H1 (cell line): Measurements from ENCODE around the gene ZBTB25. TPM values are rescaled to one million over a fixed set of nuclear protein-coding genes. Genes with fewer than 3 reads are reported as not detected.

Source experiments
- CTCF ChIA-PET: fragments of 300-600 bp; sonication (Branson Sonifier 250); formaldehyde crosslinking; loops from one replicate; lab custom pipeline; 2021; ENCODE audit not compliant: partially characterized antibody; lab: Charles Lee
- POLR2A ChIA-PET: fragments of 300-600 bp; sonication (Branson Sonifier 250); formaldehyde crosslinking; loops from one replicate; lab custom pipeline; 2021; ENCODE audit warnings: inconsistent platforms; ENCODE audit not compliant: partially characterized antibody; lab: Charles Lee
- DNase-seq, 2 experiments: peaks; one replicate each; pipeline versions ENCODE4 v3.0.0 to v3.0.0-alpha.2; 2010 to 2022; ENCODE audit warnings: low spot score in 2 of 2, low read depth in 1 of 2, mixed read lengths in 1 of 2
- FAIRE-seq: peaks from 2 replicates; lab custom pipeline; 2011; peaks lifted over from hg19 to GRCh38; lab: Jason Lieb, UNC
- H2AFZ ChIP-seq: 2 replicates; pipeline ENCODE4 v1.8.1; 2012; ENCODE audit warnings: low read length, inconsistent platforms
- H2AK5ac ChIP-seq: 2 replicates; pipeline ENCODE4 v1.6.1; 2013; ENCODE audit warnings: low read depth, low read length
- H2BK120ac ChIP-seq: replicated peaks from 2 replicates; pipeline ENCODE3; 2013; ENCODE audit warnings: low read depth, low read length, inconsistent platforms
- H2BK12ac ChIP-seq: 2 replicates; pipeline ENCODE4 v1.6.1; 2013; ENCODE audit warnings: low read depth, low read length
- H2BK15ac ChIP-seq: 2 replicates; pipeline ENCODE4 v1.6.1; 2013; ENCODE audit warnings: low read length
- H2BK20ac ChIP-seq: 2 replicates; pipeline ENCODE4 v1.6.1; 2013; ENCODE audit warnings: low read length
- H2BK5ac ChIP-seq: 2 replicates; pipeline ENCODE4 v1.6.1; 2013; ENCODE audit warnings: low read depth, low read length
- H3K14ac ChIP-seq: 2 replicates; pipeline ENCODE4 v1.6.1; 2013; ENCODE audit warnings: inconsistent platforms; ENCODE audit not compliant: insufficient read length
- H3K18ac ChIP-seq: 2 replicates; pipeline ENCODE4 v1.6.1; 2013; ENCODE audit warnings: low read length; ENCODE audit errors: extremely low read depth
- H3K23ac ChIP-seq: 2 replicates; pipeline ENCODE4 v1.6.1; 2013; ENCODE audit warnings: inconsistent platforms; ENCODE audit not compliant: insufficient read length
- H3K23me2 ChIP-seq: 2 replicates; pipeline ENCODE4 v1.6.1; 2013; ENCODE audit warnings: low read depth, low read length
- H3K27ac ChIP-seq: 2 replicates; pipeline ENCODE4 v1.6.1; 2011; ENCODE audit warnings: low read depth, low read length, inconsistent platforms
- H3K27me3 ChIP-seq, 4 experiments: replicated peaks in 1 of 4; 1 replicate in 1 of 4; 2 replicates in 3 of 4; pipeline versions ENCODE4 v1.6.1 to v1.8.1; 2011 to 2013; ENCODE audit warnings: low read length in 3 of 4, mild to moderate bottlenecking in 3 of 4, inconsistent platforms in 2 of 4, mixed read lengths in 2 of 4, moderate library complexity in 1 of 4; ENCODE audit not compliant: control insufficient read depth in 3 of 4, insufficient read depth in 3 of 4; ENCODE audit errors: extremely low read depth in 1 of 4
- H3K36me3 ChIP-seq, 4 experiments: 2 replicates each; pipeline versions ENCODE4 v1.6.1 to v1.8.1; 2011 to 2013; ENCODE audit warnings: mild to moderate bottlenecking in 4 of 4, low read length in 3 of 4, moderate library complexity in 2 of 4, control low read depth in 1 of 4, inconsistent platforms in 1 of 4; ENCODE audit not compliant: insufficient read depth in 4 of 4, control insufficient read depth in 2 of 4
- H3K4ac ChIP-seq: replicated peaks from 2 replicates; pipeline ENCODE3; 2013; ENCODE audit warnings: low read length, low read depth, mixed read lengths, inconsistent platforms; ENCODE audit not compliant: insufficient read length
- H3K4me1 ChIP-seq, 4 experiments: replicated peaks in 1 of 4; 1 replicate in 1 of 4; 2 replicates in 3 of 4; pipeline versions ENCODE4 v1.6.1 to v1.8.1; 2011 to 2013; ENCODE audit warnings: low read length in 3 of 4, inconsistent platforms in 2 of 4, mixed read lengths in 1 of 4; ENCODE audit not compliant: insufficient read depth in 4 of 4, control insufficient read depth in 3 of 4
- H3K4me2 ChIP-seq, 2 experiments: 2 replicates each; pipeline versions ENCODE4 v1.6.1 to v1.8.1; 2011 to 2013; ENCODE audit warnings: low read depth in 2 of 2, low read length in 2 of 2, control low read depth in 1 of 2, inconsistent platforms in 1 of 2, mild to moderate bottlenecking in 1 of 2; ENCODE audit not compliant: insufficient read depth in 1 of 2
- H3K4me3 ChIP-seq, 4 experiments: fragments of 200-600, 300-600 bp in 1 of 4; sonication (generic), shearing (Covaris generic), sonication (Bioruptor Twin) in 1 of 4; 2 replicates each; pipeline versions ENCODE4 v1.5.1 to v1.8.1; 2011 to 2016; ENCODE audit warnings: low read length in 4 of 4, low read depth in 3 of 4, control low read depth in 2 of 4, inconsistent platforms in 2 of 4, mild to moderate bottlenecking in 2 of 4, mixed read lengths in 1 of 4, moderate library complexity in 1 of 4; ENCODE audit not compliant: insufficient read depth in 2 of 4; ENCODE audit errors: extremely low read depth in 1 of 4
- H3K56ac ChIP-seq: replicated peaks from 2 replicates; pipeline ENCODE3; 2013; ENCODE audit warnings: low read depth, mild to moderate bottlenecking, mixed read lengths, low read length, inconsistent platforms; ENCODE audit not compliant: insufficient read length
- H3K79me1 ChIP-seq: 2 replicates; pipeline ENCODE4 v1.6.1; 2013; ENCODE audit warnings: low read depth, low read length, control low read depth
- H3K79me2 ChIP-seq, 2 experiments: 2 replicates each; pipeline versions ENCODE4 v1.6.1 to v1.8.1; 2012 to 2013; ENCODE audit warnings: low read length in 2 of 2, mild to moderate bottlenecking in 2 of 2, inconsistent platforms in 1 of 2; ENCODE audit not compliant: insufficient read depth in 2 of 2, control insufficient read depth in 1 of 2
- H3K9ac ChIP-seq, 4 experiments: replicated peaks in 1 of 4; 1 replicate in 1 of 4; 2 replicates in 3 of 4; pipeline versions ENCODE4 v1.6.1 to v1.8.1; 2011 to 2013; ENCODE audit warnings: low read depth in 3 of 4, low read length in 3 of 4, control low read depth in 2 of 4, mild to moderate bottlenecking in 2 of 4, moderate library complexity in 2 of 4, inconsistent platforms in 1 of 4; ENCODE audit errors: extremely low read depth in 1 of 4
- H3K9me3 ChIP-seq, 2 experiments: 2 replicates each; pipeline versions ENCODE4 v1.6.1 to v1.8.1; 2012 to 2013; ENCODE audit warnings: mild to moderate bottlenecking in 2 of 2, moderate library complexity in 2 of 2, control low read depth in 1 of 2, inconsistent platforms in 1 of 2, low read depth in 1 of 2, low read length in 1 of 2, mixed read lengths in 1 of 2; ENCODE audit not compliant: insufficient read depth in 2 of 2
- H4K20me1 ChIP-seq, 2 experiments: replicated peaks in 1 of 2; 2 replicates each; pipeline versions ENCODE3 to v1.8.1; 2011 to 2013; ENCODE audit warnings: inconsistent platforms in 2 of 2, low read length in 2 of 2, mild to moderate bottlenecking in 1 of 2; ENCODE audit not compliant: insufficient read depth in 2 of 2, control insufficient read depth in 1 of 2
- H4K5ac ChIP-seq: 2 replicates; pipeline ENCODE4 v1.6.1; 2013; ENCODE audit warnings: low read length, low read depth, mixed read lengths, inconsistent platforms; ENCODE audit not compliant: insufficient read length
- H4K8ac ChIP-seq: 2 replicates; pipeline ENCODE4 v1.8.0; 2013; ENCODE audit warnings: mild to moderate bottlenecking, moderate library complexity, low read length, inconsistent platforms; ENCODE audit not compliant: insufficient read depth; ENCODE audit errors: extremely low read depth
- H4K91ac ChIP-seq: replicated peaks from 2 replicates; pipeline ENCODE3; 2013; ENCODE audit warnings: low read length, mixed read lengths, inconsistent platforms; ENCODE audit not compliant: insufficient read length
- BCL11A ChIP-seq, 2 experiments: IDR thresholded peaks; one replicate each; pipeline ENCODE4 v1.6.1; 2011; ENCODE audit warnings: low read depth in 2 of 2, low read length in 2 of 2, mild to moderate bottlenecking in 2 of 2
- NANOG ChIP-seq: IDR thresholded peaks from 2 replicates; pipeline ENCODE4 v1.6.1; 2011; ENCODE audit warnings: low read length, low read depth, mild to moderate bottlenecking, inconsistent platforms; ENCODE audit not compliant: insufficient read depth, poor library complexity, severe bottlenecking
- POLR2AphosphoS5 ChIP-seq: IDR thresholded peaks from 2 replicates; pipeline ENCODE4 v1.6.1; 2011; ENCODE audit warnings: low read depth, low read length
- WGBS, 2 experiments: shearing (Covaris generic) in 1 of 2; methylation state at CpG; one replicate each; pipeline versions ENCODE4 v1.1.6 to v1.1.7; 2013 to 2015; ENCODE audit warnings: low lambda C conversion rate in 2 of 2, mixed read lengths in 2 of 2, inconsistent platforms in 1 of 2, low coverage in 1 of 2, missing lambda C conversion rate in 1 of 2; ENCODE audit not compliant: insufficient replicate concordance in 2 of 2, insufficient coverage in 1 of 2, insufficient read length in 1 of 2; ENCODE audit errors: extremely low coverage in 1 of 2, missing lambda C conversion rate in 1 of 2; 5-methylcytosine and 5-hydroxymethylcytosine counted together
- polyA plus RNA-seq, 7 experiments: library from polyadenylated mRNA; depleted of rRNA in 3 of 7; stranded (reverse) in 5 of 7; unstranded in 2 of 7; fragments of >200 nt in 5 of 7; fragments of 200-250 nt in 2 of 7; gene quantifications; 1 replicate in 5 of 7; 2 replicates in 1 of 7; 4 replicates in 1 of 7; pipeline versions ENCODE4 v1.2.1 to v1.2.3, GENCODE V29; 2011 to 2013; ENCODE audit warnings: missing spikeins in 2 of 7, mixed read lengths in 2 of 7
- total RNA-seq: library from RNA; stranded (reverse); fragmentation: NEBNext Ultra II Directional; extraction: Animal tissue kit (Norgen Biotek cat#: 25700); gene quantifications from 2 replicates; pipeline ENCODE4 v1.2.1, GENCODE V29; 2021

The ZBTB25 gene
- total and polyA plus RNA-seq, 2 of the 8 experiments (the other 6 are each of a cell fraction or from before 2014, with no cell fraction given), result 5.4 to 11.4 TPM

GRCh38 chr14:64468451-64468850, 35.2 kb downstream of the ZBTB25 start:
- WGBS, 2 experiments, result 74% methylated on average over 3 of the region's 3 CpGs; no CpG with 5 or more reads in 1 of the 2 experiments
- Histone ChIP-seq H3K18ac (no peak overlapping the region), H2AFZ (no peak overlapping the region), H3K56ac (no peak overlapping the region), H3K4me1 (peaks cover 0 to 6% (median 4%) of the 10 kb centered on the region in 4 experiments; a peak in 4 of 7 replicates), H2BK15ac (no peak overlapping the region), H3K14ac (no peak overlapping the region), H2BK120ac (no peak overlapping the region), H3K4me3 (no peak overlapping the region), H4K8ac (no peak overlapping the region), H3K4me2 (no peak overlapping the region), H2BK5ac (no peak overlapping the region), H3K79me2 (no peaks in the 10 kb centered on the region), H4K91ac (no peak overlapping the region), H2BK12ac (no peak overlapping the region), H3K9ac (no peak overlapping the region), H4K5ac (no peak overlapping the region), H3K9me3 (no peaks in the 10 kb centered on the region), H3K36me3 (no peaks in the 10 kb centered on the region), H4K20me1 (peaks cover 0 to 4% of the 10 kb centered on the region in 2 experiments), H3K4ac (no peak overlapping the region), H3K23ac (no peak overlapping the region), H2BK20ac (no peak overlapping the region), H3K79me1 (no peaks in the 10 kb centered on the region), H3K27me3 (no peaks in the 10 kb centered on the region), H3K23me2 (peaks cover 13% of the 10 kb centered on the region), H2AK5ac (no peak overlapping the region), H3K27ac (no peak overlapping the region)
- TF ChIP-seq NANOG, result no peak
- no peak for TF ChIP-seq POLR2AphosphoS5
- TF ChIP-seq BCL11A (IDR thresholded peaks at IDR 0.05; ENCODE audit: low read depth in 2 of 2, low read length in 2 of 2), result no peak
- FAIRE-seq (no peak), DNase-seq (no peak)
- CTCF ChIA-PET, result no interaction called here
- POLR2A ChIA-PET, result no interaction called here
